B cell (primary cell): ENCODE measurements around the gene CBR4. TPM values are rescaled to one million over a fixed set of nuclear protein-coding genes. Genes with fewer than 3 reads are reported as not detected.
A peak's percentile ranks its signal among the peaks of the same experiment; 100 is the strongest.

ENCODE experiments used
- ATAC-seq: fragments of 200-7000 bp; cut with Tn5 transposase; one replicate; pipeline ENCODE4 v1.10.0; 2021; ENCODE audit warnings: low read depth, mild to moderate bottlenecking, moderate number of reproducible peaks, moderate library complexity
- CTCF ChIA-PET: fragments of 350-600 bp; sonication (Branson Sonifier 250); formaldehyde crosslinking; loops from one replicate; lab custom pipeline; 2021; ENCODE audit warnings: antibody characterized with exemption, inconsistent platforms; lab: Charles Lee
- POLR2A ChIA-PET: fragments of 350-600 bp; sonication (Branson Sonifier 250); formaldehyde crosslinking; loops from one replicate; lab custom pipeline; 2021; ENCODE audit warnings: antibody characterized with exemption; lab: Charles Lee
- DNase-seq: peaks from one replicate; pipeline ENCODE4 v3.0.0; 2013
- H2AFZ ChIP-seq: 2 replicates; pipeline ENCODE4 v1.6.1; 2012; ENCODE audit warnings: mild to moderate bottlenecking, low read depth, low read length; ENCODE audit not compliant: insufficient read depth, poor library complexity, severe bottlenecking
- H3K27ac ChIP-seq, 2 donors: 1 replicate in 1 of 2; 2 replicates in 1 of 2; pipeline ENCODE4 v1.5.1; 2012 to 2013; ENCODE audit warnings: low read length in 2 of 2, mild to moderate bottlenecking in 2 of 2, moderate library complexity in 1 of 2
- H3K27me3 ChIP-seq, 4 experiments: fragments of 200-600 bp in 1 of 4; sonication (generic) in 1 of 4; replicated peaks in 1 of 4; 1 replicate in 2 of 4; 2 replicates in 2 of 4; pipeline versions ENCODE4 v1.6.1 to v1.7.0; 2013 to 2016; ENCODE audit warnings: low read length in 3 of 4, mild to moderate bottlenecking in 2 of 4, mixed read lengths in 1 of 4, moderate library complexity in 1 of 4; ENCODE audit not compliant: insufficient read depth in 4 of 4, control insufficient read depth in 3 of 4; ENCODE audit errors: control extremely low read depth in 1 of 4
- H3K36me3 ChIP-seq, 2 experiments: replicated peaks in 1 of 2; 1 replicate in 1 of 2; 2 replicates in 1 of 2; pipeline versions ENCODE4 v1.6.1 to v1.7.1; 2013; ENCODE audit warnings: low read length in 1 of 2; ENCODE audit not compliant: insufficient read depth in 2 of 2, control insufficient read depth in 1 of 2; ENCODE audit errors: control extremely low read depth in 1 of 2, extremely low read depth in 1 of 2
- H3K4me1 ChIP-seq, 2 donors: fragments of 200-600 bp in 1 of 2; sonication (generic) in 1 of 2; 1 replicate in 1 of 2; 2 replicates in 1 of 2; pipeline versions ENCODE4 v1.5.1 to v1.6.1; 2013 to 2017; ENCODE audit warnings: low read length in 2 of 2; ENCODE audit not compliant: control insufficient read depth in 2 of 2, insufficient read depth in 2 of 2
- H3K4me2 ChIP-seq: replicated peaks from 2 replicates; pipeline ENCODE3; 2012; ENCODE audit warnings: mild to moderate bottlenecking, low read depth, low read length; ENCODE audit not compliant: poor library complexity, severe bottlenecking
- H3K4me3 ChIP-seq, 5 experiments: fragments of 200-600 bp in 1 of 5; sonication (generic) in 1 of 5; 1 replicate in 3 of 5; 2 replicates in 2 of 5; pipeline versions ENCODE4 v1.5.1 to v1.7.0; 2011 to 2016; ENCODE audit warnings: low read length in 4 of 5, mild to moderate bottlenecking in 4 of 5, low read depth in 2 of 5, control low read depth in 1 of 5, moderate library complexity in 1 of 5; ENCODE audit not compliant: insufficient read depth in 1 of 5; ENCODE audit errors: control extremely low read depth in 1 of 5, extremely low read depth in 1 of 5
- H3K79me2 ChIP-seq: fragments of 200-600 bp; sonication (generic); one replicate; pipeline ENCODE4 v1.6.0; 2016; ENCODE audit warnings: low read length; ENCODE audit not compliant: control insufficient read depth, insufficient read depth
- H3K9ac ChIP-seq: fragments of 200-600 bp; sonication (generic); 2 replicates; pipeline ENCODE4 v1.6.1; 2017; ENCODE audit warnings: mild to moderate bottlenecking, low read length, moderate library complexity
- H3K9me3 ChIP-seq, 3 donors: one replicate each; pipeline versions ENCODE4 v1.6.1 to v1.7.1; 2013; ENCODE audit warnings: low read length in 2 of 3; ENCODE audit not compliant: control insufficient read depth in 2 of 3, insufficient read depth in 1 of 3; ENCODE audit errors: control extremely low read depth in 1 of 3
- H4K20me1 ChIP-seq: 2 replicates; pipeline ENCODE4 v1.6.0; 2012; ENCODE audit warnings: mild to moderate bottlenecking, low read length; ENCODE audit not compliant: insufficient read depth, control insufficient read depth, poor library complexity, severe bottlenecking
- H3K27ac Mint-ChIP-seq: one replicate; pipeline ENCODE4 v1.8.0; 2021; ENCODE audit warnings: mixed read lengths
- H3K27me3 Mint-ChIP-seq: one replicate; pipeline ENCODE4 v1.8.0; 2021; ENCODE audit warnings: mixed read lengths
- H3K4me1 Mint-ChIP-seq: one replicate; pipeline ENCODE4 v1.8.0; 2021; ENCODE audit warnings: mixed read lengths
- H3K4me3 Mint-ChIP-seq: one replicate; pipeline ENCODE4 v1.8.0; 2021; ENCODE audit warnings: mixed read lengths
- H3K9me3 Mint-ChIP-seq: one replicate; pipeline ENCODE4 v1.8.0; 2022; ENCODE audit warnings: mixed read lengths; ENCODE audit not compliant: insufficient read depth
- CTCF ChIP-seq: fragments of 200-600 bp; IDR thresholded peaks from one replicate; pipeline ENCODE4 v1.8.0; 2022; ENCODE audit warnings: antibody characterized with exemption, mild to moderate bottlenecking
- EZH2 ChIP-seq: IDR thresholded peaks from 2 replicates; pipeline ENCODE4 v1.6.1; 2012; ENCODE audit warnings: borderline replicate concordance, low read depth, mild to moderate bottlenecking, moderate library complexity, low read length; ENCODE audit not compliant: insufficient read depth, poor library complexity, severe bottlenecking
- WGBS: methylation state at CpG from one replicate; pipeline ENCODE4 v1.1.5; 2013; ENCODE audit warnings: missing lambda C conversion rate; ENCODE audit not compliant: insufficient coverage; 5-methylcytosine and 5-hydroxymethylcytosine counted together
- intact Hi-C: fragments of 100-400 bp; cut with micrococcal nuclease; formaldehyde crosslinking; loops from one replicate; pipeline ENCODE4 v1.10.0; 2022
- polyA plus RNA-seq: library from polyadenylated mRNA; depleted of rRNA; stranded (reverse); fragments of >200 nt; gene quantifications from 2 replicates; pipeline ENCODE4 v1.2.3, GENCODE V29; 2012
- total RNA-seq, 2 donors: library from RNA; stranded (reverse); fragments of 120-200 nt in 1 of 2; gene quantifications; 1 replicate in 1 of 2; 2 replicates in 1 of 2; pipeline versions ENCODE4 v1.2.3 to v1.2.4, GENCODE V29; 2013 to 2022

CBR4 gene
- total and polyA plus RNA-seq, 2 donors (not counting 1 experiment from before 2014, with no cell fraction given): 7.9 to 32.1 TPM

- H3K4me3 Mint-ChIP-seq: peak overlapping the region; percentile 91
- Histone ChIP-seq H4K20me1 (no peaks in the 10 kb centered on the region), H3K4me1 (peaks cover 16 to 18% of the 10 kb centered on the region in 2 donors), H3K4me2 (peak overlapping the region; percentile 93), H3K4me3 (peak overlapping the region; percentile 94 to 100 (median 99)), H3K79me2 (peaks cover 22% of the 10 kb centered on the region), H3K9me3 (no peaks in the 10 kb centered on the region), H3K9ac (peak overlapping the region; percentile 97), H3K27ac (peak overlapping the region; percentile 89 to 92), H3K27me3 (no peaks in the 10 kb centered on the region), H2AFZ (peak overlapping the region; percentile 99), H3K36me3 (peaks cover 0 to 11% of the 10 kb centered on the region in 2 experiments)
- under 1% methylated on average over 40 of the region's 44 CpGs for WGBS
- peak overlapping the region; percentile 99 for H3K27ac Mint-ChIP-seq
- H3K4me1 Mint-ChIP-seq: peaks cover 28% of the 10 kb centered on the region
- ATAC-seq (peak; percentile 26), DNase-seq (peak; percentile 78)
- peak; percentile 49 for TF ChIP-seq CTCF
- no peak for TF ChIP-seq EZH2
- ChIA-PET CTCF (interaction anchor here (0.7 to 2.6 kb wide), 14 partner anchors 9 to 650 kb away, joined by 3 to 15 read pairs (median 3); no protein-coding TSS in a partner anchor), POLR2A (interaction anchor here (0.6 to 0.9 kb wide), 7 partner anchors 10 to 1017 kb away, joined by 3 to 8 read pairs (median 5); partner anchors contain the start of genes MFAP3L and SH3RF1)
- intact Hi-C loops: loop anchor here (1.0 to 5.0 kb wide), 9 partner anchors 86 to 748 kb away; partner anchors contain the start of genes CLCN3, DDX60L, HPF1 and NEK1
- H3K9me3 Mint-ChIP-seq: no peaks in the 10 kb centered on the region
- H3K27me3 Mint-ChIP-seq: peaks cover 4% of the 10 kb centered on the region
Measured at GRCh38 chr4:169009286-169010124, 550 bp downstream of the CBR4 start.
